MCF 10A (cell line): ENCODE results near the gene MIDN. TPM values are rescaled to one million over a fixed set of nuclear protein-coding genes. Genes with fewer than 3 reads are reported as not detected.
A peak's percentile ranks its signal among the peaks of the same experiment; 100 is the strongest.

ENCODE experiments used
- BruUV-seq: library from RNA; stranded (reverse); fragments of 400-500 nt; replicated peaks from 2 replicates; lab custom pipeline; 2021; lab: Mats Ljungman, UMichigan
- CTCF ChIA-PET: fragments of 300-600 bp; sonication (Branson Sonifier 250); formaldehyde crosslinking; extraction: SDS; loops from one replicate; lab custom pipeline; 2021; ENCODE audit warnings: antibody characterized with exemption, inconsistent platforms; lab: Yijun Ruan, JAX
- POLR2A ChIA-PET: fragments of 300-600, 350-650 bp; sonication (Branson Sonifier 250); formaldehyde crosslinking; extraction: SDS; loops from one replicate; lab custom pipeline; 2020; ENCODE audit warnings: antibody characterized with exemption, inconsistent platforms; lab: Yijun Ruan, JAX
- DNase-seq: peaks from one replicate; pipeline ENCODE4 v3.0.0-alpha.2; 2018; ENCODE audit not compliant: unreplicated experiment
- H3K27ac Mint-ChIP-seq: one replicate; pipeline ENCODE4 v1.8.0; 2022; ENCODE audit warnings: mild to moderate bottlenecking, low read depth, mixed read lengths; ENCODE audit not compliant: unreplicated experiment
- H3K27me3 Mint-ChIP-seq: one replicate; pipeline ENCODE4 v1.8.0; 2022; ENCODE audit warnings: mixed read lengths; ENCODE audit not compliant: insufficient read depth, unreplicated experiment
- H3K36me3 Mint-ChIP-seq: one replicate; pipeline ENCODE4 v1.8.0; 2022; ENCODE audit warnings: mild to moderate bottlenecking, moderate library complexity, mixed read lengths; ENCODE audit not compliant: insufficient read depth, unreplicated experiment
- H3K4me1 Mint-ChIP-seq: one replicate; pipeline ENCODE4 v1.8.0; 2022; ENCODE audit warnings: mixed read lengths; ENCODE audit not compliant: insufficient read depth, unreplicated experiment
- H3K4me3 Mint-ChIP-seq: one replicate; pipeline ENCODE4 v1.8.0; 2022; ENCODE audit warnings: mild to moderate bottlenecking, moderate library complexity, mixed read lengths; ENCODE audit not compliant: unreplicated experiment
- H3K9me3 Mint-ChIP-seq: one replicate; pipeline ENCODE4 v1.8.0; 2022; ENCODE audit warnings: mixed read lengths; ENCODE audit not compliant: unreplicated experiment
- intact Hi-C: fragments of 100-400 bp; cut with micrococcal nuclease; formaldehyde crosslinking; loops from 2 replicates; pipeline ENCODE4 v1.14.1; 2022
- total RNA-seq: library from RNA; stranded (reverse); gene quantifications from 2 replicates; pipeline ENCODE4 v1.2.3, GENCODE V29; 2022
- TF ChIP-seq, protein P1 (sequence below): fragments of 200-600 bp; IDR thresholded peaks from one replicate; pipeline ENCODE4 v1.8.0; 2022; ENCODE audit warnings: antibody characterized with exemption, mild to moderate bottlenecking; ENCODE audit not compliant: unreplicated experiment

MIDN gene
- total RNA-seq, 1 experiment from 2014 or later: 73.6 TPM

DNA sequence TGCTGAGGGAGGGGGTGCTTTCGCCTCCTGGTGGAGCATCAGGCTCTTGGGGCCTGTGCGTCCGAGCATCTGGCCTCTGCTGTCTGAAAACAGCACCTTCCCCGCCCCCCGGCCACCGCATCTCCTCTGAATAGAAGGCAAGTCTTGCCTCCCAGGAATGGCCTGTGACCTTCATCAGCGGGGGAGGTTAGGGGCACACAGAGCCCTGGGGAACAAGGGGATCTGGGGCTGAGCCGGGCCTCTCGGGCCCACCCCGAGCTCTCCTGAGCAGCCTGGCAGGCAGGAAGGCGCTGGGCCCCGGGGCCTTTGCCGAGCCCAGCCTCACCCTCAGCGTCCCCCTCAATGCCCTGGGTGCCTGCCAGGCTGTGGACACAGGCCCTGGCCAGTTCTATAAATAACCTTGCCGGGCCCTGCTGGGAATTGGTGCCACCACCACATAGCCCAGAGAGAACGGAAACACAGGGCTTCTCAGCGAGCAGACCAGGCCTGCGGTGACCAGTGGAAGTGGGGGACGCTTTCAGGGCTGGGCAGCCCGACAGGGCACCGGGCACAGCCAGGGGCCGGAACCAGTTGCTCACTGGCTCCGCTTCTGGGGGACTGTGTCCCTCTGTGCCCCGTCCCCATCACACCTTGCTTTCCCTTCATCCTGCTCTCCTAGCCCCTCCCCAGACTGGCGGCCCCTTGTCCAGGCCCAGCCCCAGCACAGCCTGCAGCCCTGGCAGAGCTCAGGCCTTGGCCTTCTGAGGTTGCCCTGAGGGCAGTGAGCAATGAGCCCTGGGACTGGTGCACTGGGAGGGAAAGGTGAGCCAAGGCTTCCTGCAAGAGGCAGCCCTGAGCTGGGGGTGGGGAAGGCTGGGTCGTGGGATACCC, 33.3 kb upstream of the MIDN start:
- POLR2A ChIA-PET: interaction anchor here (0.5 to 3.6 kb wide), 21 partner anchors 8 to 188 kb away, joined by 3 to 14 read pairs (median 6); partner anchors contain the start of genes ATP5F1D, CIRBP, CNN2 and FAM174C
- TF ChIP-seq, protein P1, sequence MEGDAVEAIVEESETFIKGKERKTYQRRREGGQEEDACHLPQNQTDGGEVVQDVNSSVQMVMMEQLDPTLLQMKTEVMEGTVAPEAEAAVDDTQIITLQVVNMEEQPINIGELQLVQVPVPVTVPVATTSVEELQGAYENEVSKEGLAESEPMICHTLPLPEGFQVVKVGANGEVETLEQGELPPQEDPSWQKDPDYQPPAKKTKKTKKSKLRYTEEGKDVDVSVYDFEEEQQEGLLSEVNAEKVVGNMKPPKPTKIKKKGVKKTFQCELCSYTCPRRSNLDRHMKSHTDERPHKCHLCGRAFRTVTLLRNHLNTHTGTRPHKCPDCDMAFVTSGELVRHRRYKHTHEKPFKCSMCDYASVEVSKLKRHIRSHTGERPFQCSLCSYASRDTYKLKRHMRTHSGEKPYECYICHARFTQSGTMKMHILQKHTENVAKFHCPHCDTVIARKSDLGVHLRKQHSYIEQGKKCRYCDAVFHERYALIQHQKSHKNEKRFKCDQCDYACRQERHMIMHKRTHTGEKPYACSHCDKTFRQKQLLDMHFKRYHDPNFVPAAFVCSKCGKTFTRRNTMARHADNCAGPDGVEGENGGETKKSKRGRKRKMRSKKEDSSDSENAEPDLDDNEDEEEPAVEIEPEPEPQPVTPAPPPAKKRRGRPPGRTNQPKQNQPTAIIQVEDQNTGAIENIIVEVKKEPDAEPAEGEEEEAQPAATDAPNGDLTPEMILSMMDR: no peak
- H3K4me1 Mint-ChIP-seq: peaks cover 40% of the 10 kb centered on the region
- no TSS peak for BruUV-seq
- no peaks in the 10 kb centered on the region for H3K27me3 Mint-ChIP-seq
- intact Hi-C loops: no loop called here
- no peaks in the 10 kb centered on the region for H3K9me3 Mint-ChIP-seq
- peak; percentile 81 for DNase-seq
- CTCF ChIA-PET: interaction anchor here (0.5 to 1.5 kb wide), 7 partner anchors 9 to 292 kb away, joined by 3 to 6 read pairs (median 3); partner anchors contain the start of gene STK11
- H3K27ac Mint-ChIP-seq: peak overlapping the region; percentile 89
- H3K4me3 Mint-ChIP-seq: peak overlapping the region; percentile 47
- H3K36me3 Mint-ChIP-seq: peaks cover 50% of the 10 kb centered on the region

DNA sequence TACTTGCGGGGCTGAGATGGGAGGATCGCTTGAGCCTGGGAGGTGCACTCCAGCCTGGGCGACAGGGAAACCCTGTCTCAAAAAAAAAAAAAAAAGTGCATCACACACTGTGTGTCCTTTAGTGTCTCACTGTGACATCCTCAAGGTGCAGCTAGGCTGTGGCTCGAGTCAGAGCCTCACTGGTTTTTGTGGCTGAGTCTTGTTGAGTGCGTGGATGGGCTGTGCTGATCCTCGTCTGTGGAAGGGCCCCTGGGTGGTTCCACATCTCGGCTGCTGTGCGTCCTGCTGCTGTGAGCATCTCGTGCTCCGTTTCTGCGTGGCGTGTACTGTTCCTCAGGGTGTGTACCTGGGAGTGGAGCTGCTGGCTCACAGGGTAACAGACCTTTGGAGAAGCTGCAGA, 31.6 kb upstream of the MIDN start:
- H3K4me3 Mint-ChIP-seq: peak overlapping the region; percentile 47
- intact Hi-C loops: no loop called here
- peak overlapping the region; percentile 89 for H3K27ac Mint-ChIP-seq
- H3K4me1 Mint-ChIP-seq: peaks cover 36% of the 10 kb centered on the region
- BruUV-seq: no TSS peak
- ChIA-PET POLR2A (interaction anchor here (0.6 to 3.6 kb wide), 21 partner anchors 9 to 197 kb away, joined by 3 to 14 read pairs (median 5); partner anchors contain the start of genes ATP5F1D, CIRBP, CNN2 and FAM174C), CTCF (interaction anchor here (0.7 to 1.7 kb wide), 6 partner anchors 10 to 114 kb away, joined by 3 to 9 read pairs (median 3); no protein-coding TSS in a partner anchor)
- TF ChIP-seq, protein P1: no peak
- H3K36me3 Mint-ChIP-seq: peaks cover 48% of the 10 kb centered on the region
- H3K27me3 Mint-ChIP-seq: no peaks in the 10 kb centered on the region
- H3K9me3 Mint-ChIP-seq: no peaks in the 10 kb centered on the region
- no peak for DNase-seq

DNA sequence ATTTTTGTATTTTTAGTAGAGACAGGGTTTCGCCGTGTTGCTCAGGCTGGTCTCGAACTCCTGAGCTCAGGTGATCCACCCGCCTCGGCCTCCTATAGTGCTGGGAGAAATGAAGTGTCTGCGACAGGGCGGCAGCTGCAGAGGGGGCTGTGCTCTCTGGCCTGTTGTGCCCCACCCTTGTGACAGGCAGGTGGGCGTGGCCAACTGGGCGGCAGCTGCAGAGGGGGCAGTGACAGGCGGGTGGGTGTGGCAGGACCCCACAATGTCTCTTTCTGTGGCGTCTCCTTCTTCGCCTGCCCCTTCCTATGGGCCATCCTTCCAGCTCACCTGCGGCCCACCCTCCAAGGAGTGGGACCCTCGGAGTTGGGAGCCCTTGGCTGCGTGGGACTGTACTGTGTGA, 31.0 kb upstream of the MIDN start:
- Mint-ChIP-seq H3K27me3 (no peaks in the 10 kb centered on the region), H3K9me3 (no peaks in the 10 kb centered on the region), H3K36me3 (peaks cover 45% of the 10 kb centered on the region), H3K4me1 (peaks cover 35% of the 10 kb centered on the region), H3K27ac (no peak overlapping the region), H3K4me3 (no peak overlapping the region)
- TF ChIP-seq, protein P1: no peak
- ChIA-PET POLR2A (interaction anchor here (0.7 to 3.6 kb wide), 12 partner anchors 8 to 194 kb away, joined by 3 to 13 read pairs (median 3); partner anchors contain the start of genes ATP5F1D and CNN2), CTCF (interaction anchor here (0.6 to 1.7 kb wide), 7 partner anchors 15 to 120 kb away, joined by 3 to 9 read pairs (median 3); no protein-coding TSS in a partner anchor)
- BruUV-seq: no TSS peak
- no peak for DNase-seq
- intact Hi-C loops: no loop called here
